HG03064 (cell line): ENCODE results near the gene ARHGAP23.
"Not testable (repeated sequence)": the region's sequence is repeated elsewhere in the genome, so short reads cannot be mapped to it uniquely, and the experiment has no call there.

ENCODE experiments used
- ATAC-seq: cut with Tn5 transposase; IDR thresholded peaks from one replicate; pipeline ENCODE4 v1.9.1; 2021; ENCODE audit warnings: low read depth; ENCODE audit not compliant: unreplicated experiment

Gene ARHGAP23

DNA sequence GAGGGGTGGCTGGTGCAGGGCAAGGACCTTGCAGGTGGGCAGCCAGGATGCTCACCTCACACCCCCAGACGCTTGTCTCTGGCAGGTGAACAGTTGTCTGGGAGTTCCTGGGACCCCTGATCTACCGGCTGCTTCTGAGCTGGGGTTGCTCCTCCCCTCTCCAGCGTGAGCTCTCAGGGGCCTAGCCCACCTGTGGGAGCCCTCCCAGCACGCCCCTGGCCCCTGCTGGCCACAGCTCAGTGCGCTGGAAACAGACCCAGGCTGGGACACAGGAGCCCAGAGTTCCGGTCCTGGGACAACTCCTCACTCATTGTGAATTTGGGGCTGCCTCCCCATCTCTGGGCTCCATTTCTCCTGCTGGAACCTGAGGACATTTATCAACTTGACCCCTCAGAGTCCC is 30.3 kb downstream of the ARHGAP23 start:
- no peak for ATAC-seq

DNA sequence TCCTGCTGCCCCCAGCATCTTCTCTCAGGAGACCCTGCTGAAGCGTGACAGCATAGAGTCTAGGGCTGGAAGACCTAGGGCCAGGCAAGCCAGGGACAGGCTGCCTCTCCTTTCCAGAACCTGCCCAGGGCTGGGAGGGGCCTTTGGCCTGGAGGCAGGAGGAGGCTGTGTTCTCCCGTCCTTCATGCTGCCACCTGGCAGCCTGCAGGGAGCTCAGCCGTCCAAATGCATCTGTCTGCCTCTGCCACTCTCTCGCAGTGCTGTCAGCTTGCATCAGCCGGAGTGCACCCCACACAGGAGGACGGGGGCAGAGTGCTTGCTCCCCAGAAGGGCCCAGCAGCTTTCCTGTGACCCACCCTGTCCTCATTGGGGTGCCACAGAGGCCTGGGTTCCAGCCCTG is 31.3 kb downstream of the ARHGAP23 start:
- no peak for ATAC-seq

DNA sequence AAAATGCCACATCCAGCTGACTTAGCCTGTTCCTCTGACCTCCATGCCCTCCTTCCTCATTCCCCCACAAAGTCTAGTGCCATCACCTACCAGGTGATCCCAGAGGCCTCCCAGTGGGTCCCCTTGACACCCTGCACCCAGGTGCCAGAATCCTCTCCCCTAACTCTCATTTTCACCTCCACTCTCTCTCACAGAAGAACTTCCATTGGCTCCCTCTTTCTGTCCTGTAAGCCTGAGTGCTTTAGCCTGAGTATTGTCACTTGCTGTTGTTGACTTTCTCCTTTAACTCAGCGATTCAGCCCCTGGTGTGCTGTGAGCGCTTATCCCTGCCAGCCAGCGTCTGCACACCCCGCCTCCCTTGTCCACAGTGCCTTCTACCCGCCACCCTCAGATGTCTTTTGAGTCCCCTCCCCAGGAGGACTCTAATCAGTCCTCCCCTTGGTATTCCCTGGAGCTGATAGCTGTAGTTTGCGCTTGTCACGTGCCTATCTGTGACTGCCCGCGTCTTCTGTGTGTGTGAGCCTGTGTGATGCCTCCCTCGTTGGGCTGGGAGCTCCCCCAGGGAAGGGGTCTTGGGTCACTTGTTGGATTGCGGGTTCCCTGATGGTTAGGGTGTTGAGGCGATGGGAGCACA is 31.9 kb downstream of the ARHGAP23 start:
- ATAC-seq = no peak

DNA sequence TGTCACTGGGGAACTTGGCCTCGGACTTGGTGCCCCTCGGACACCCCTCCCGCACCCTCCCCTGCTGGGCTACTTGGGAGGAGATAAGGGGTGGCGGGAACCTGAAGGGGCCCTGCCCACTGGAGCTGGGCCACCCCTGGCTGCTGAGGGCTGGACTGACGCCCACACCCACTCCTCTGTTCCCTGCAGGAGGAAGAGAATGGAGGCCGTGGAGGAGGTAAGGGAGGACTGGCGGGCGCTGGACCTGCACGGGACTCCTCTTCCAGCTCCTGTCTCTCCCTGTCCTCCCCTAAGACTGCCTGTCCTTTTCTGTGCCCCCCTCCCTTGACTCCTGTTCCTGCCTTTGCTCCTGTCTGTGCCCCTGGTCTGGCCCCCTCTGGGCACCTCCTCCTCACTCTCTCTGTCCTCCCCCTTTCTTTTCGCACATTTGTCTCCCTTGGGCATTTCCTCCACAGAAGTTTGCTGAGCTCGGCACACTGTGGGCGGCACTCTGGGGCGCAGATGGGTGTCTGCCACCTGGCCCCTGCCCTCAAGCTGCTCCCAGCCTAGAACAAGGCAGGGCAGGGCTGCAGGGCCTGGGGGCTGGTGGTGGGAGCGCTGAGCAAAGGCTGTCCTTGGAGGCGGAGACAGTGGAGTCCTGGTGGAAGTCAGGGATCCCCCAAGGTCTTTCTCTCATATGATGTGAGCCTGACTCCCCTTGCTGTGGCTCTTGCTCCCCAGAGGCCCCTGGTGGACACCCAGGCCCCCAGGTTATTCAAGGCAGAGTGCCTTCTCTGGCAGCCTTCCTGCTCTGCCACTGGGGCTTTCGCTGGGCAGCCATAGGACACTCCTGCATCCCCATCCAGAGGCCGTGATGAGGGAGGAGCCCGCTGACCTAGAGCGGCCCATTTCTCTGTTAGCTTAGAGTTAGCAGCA is 32.7 kb downstream of the ARHGAP23 start:
- no peak for ATAC-seq

DNA sequence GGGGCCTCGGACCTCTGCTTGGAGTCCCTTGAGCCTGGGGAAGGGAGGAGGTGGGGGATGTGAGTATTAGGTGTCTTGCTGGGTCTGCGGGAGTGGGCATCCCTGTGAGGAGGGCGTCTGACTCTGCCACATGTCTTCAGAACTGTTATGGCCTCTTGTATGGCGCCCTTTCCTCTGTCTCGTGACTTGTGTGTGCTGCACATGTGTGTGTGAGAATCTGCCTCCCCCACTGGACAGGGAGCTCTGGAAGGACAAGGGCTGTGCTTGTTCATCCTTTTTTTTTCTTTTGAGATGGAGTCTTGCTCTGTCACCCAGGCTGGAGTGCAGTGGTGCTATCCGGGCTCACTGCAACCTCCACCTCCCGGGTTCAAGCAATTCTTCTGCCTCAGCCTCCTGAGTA is 33.4 kb downstream of the ARHGAP23 start:
- no peak for ATAC-seq

DNA sequence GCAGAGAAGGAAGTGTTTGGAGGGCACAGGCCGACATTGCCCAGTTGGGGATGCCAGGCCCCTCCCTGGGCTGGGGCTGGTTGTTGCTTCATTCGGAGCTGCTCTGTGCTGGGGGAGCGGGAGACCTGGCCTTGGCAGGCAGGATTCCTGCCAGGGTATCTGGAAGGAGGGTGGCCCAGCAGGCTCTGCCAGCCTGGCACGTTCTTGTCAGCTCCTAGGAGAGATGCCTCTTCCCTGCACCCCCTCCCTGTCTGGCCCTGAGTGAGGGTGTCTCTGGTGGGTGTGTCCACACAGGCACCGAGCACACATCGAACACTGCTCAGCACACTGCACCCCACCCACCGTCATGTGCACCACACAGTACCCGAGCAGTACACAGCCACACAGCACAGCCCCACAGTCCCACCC is 35.2 kb downstream of the ARHGAP23 start:
- ATAC-seq = no peak

DNA sequence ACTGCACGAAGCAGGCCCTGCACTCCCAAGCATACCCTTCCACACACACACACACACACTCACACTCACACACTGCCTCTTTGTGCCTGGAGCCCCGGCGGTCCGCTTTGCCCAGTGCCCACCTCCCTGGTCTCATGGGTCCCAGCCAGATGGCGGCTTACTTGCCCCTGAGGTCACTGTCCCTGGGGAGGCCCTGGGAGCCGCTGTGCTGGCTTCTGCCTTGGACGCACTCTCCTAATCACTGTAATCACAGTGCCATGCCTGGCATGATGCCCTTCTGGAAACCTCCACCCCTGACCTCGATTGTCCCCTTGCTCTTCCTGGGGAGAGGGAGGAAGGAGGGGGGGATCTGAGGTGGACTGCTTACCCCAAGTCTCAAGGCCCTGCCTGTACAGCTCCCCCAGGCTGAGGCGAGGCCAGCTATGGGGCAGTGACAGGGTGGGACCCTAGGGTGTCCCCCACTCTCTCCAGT is 36.0 kb downstream of the ARHGAP23 start:
- ATAC-seq = no peak

DNA sequence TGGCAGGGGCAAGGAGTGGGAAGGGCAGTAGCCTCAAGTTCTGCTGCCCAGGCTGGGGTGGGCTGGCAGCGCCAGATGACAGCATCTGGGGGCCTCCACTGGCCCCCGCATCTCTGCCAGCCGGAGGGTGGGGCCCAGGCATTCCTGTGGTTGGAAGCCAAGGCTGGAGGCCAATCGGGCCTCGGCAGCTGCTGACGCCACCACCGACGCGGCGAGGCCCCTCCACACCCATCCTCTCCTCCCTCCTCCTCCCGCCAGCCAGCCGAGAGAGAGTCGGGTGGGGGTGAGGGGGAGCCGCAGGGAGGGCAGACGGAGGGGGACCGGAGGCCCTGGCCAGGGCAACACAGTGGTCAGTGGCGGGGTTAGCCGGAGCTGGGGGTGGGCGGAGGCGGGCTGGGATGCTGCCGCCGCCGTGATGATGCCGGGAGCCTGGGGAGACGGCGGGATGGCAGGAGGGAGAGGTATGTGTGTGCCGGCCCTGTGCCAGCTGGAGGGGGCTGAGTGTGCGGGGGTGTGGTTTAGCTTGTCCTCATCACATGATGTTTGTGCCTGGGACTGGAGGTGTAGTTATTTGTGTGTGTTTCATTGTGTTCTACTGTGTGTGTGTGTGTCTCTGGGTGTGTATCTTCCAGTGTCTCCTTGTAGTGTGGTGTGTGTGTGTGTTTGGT is 36.6 kb downstream of the ARHGAP23 start:
- no peak for ATAC-seq

DNA sequence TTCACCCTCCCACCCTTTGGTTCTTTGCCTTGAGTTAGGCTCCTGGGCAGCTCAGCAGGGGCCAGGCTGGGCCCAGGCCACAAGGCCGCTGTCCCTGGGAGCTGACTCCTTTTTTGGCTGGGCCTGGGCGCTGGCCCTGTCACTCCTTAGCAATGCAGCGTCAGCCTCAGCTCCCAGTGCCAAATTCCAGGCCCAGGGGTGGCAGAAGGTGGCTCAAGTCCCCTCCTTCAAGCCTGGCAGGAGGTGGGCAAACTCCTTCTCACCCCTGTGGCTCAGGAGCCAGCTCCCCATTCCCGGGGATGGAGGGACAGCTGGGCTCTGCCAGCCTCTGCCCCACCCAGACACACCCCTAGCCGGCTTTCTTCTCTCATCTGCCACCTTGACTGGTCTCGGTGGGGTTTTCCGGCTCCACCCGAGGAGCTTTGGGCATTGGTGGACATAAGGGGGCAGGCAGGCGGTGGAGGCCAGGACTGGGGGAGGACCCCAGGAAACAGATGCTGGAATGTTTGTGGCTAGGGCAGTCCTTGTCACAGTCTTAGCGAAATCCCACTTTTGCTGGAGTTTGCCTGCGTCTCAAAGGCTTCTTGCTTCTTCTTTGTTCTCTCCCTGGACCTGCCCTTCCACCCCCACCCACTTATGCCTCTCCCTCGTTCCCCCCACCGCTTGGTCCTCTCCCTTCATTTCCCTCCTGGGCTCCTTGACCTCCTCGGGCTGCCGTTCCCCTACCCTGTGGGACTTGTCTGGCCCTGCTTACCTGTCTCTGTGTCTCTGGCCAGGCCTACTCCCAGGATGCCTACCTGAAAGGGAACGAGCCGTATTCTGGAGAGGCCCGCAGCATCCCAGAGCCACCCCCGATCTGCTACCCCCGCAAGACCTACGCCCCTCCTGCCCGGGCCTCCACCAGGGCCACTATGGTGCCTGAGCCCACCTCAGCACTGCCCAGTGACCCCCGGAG is 37.4 kb downstream of the ARHGAP23 start:
- no peak for ATAC-seq

DNA sequence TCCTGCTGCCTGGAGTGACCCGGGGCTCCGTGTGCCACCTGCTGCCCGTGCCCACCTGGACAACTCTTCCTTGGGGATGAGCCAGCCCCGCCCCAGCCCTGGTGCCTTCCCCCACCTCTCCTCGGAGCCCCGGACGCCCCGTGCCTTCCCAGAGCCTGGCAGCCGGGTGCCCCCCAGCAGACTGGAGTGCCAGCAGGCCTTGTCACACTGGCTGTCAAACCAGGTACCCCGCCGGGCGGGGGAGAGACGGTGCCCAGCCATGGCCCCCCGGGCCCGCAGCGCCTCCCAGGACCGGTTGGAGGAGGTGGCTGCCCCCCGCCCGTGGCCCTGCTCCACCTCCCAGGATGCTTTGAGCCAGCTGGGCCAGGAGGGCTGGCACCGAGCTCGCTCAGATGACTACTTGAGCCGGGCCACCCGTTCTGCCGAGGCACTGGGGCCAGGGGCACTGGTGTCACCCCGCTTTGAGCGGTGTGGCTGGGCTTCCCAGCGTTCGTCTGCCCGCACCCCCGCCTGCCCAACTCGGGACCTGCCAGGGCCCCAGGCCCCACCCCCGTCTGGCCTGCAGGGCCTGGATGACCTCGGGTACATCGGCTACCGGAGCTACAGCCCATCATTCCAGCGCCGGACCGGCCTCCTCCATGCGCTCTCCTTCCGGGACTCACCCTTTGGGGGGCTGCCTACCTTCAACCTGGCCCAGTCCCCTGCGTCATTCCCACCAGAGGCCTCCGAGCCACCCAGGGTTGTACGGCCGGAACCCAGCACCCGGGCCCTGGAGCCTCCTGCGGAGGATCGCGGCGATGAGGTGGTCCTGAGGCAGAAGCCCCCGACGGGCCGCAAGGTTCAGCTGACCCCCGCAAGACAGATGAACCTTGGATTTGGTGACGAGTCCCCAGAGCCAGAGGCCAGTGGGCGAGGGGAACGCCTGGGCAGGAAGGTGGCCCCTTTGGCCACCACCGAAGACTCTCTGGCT is 38.4 kb downstream of the ARHGAP23 start:
- no peak for ATAC-seq

DNA sequence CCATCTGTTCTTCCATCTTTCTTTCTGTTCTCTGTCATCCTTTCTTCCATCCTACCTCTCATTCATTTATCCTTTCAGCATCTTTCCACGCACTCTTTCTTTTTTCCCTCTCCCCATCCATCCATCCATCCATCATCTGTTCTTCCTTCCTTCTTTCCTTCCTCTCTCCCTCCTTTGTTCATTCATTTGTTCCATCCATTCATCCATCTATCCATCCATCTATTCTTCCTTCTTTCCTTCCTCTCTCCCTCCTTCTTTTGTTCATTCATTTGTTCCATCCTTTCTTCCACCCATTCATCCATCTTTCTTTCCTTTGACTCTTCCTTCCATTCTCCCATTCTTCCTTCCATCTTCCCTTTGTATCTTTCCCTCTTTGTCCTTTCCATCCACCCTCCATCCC is 39.2 kb downstream of the ARHGAP23 start:
- no peak for ATAC-seq

DNA sequence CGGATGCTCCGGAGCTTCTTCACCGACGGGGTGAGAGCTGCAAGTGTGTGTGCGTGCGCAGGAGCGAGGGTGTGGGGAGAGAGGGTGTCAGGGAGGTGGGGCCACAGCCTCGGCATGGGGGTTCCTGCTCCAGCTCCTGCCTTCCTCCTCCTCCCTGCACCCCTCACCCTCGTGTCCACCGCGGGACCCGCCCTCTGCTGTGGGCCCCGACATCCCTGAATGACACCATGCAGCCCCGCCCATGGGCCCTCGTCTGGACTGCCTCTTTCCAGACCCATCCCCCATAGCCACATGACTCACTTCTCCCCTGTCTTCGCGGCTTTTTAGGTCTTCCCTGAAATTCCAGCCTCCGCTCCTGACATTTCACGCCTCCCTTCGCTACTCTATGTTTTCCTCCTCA is 41.6 kb downstream of the ARHGAP23 start:
- no peak for ATAC-seq

DNA sequence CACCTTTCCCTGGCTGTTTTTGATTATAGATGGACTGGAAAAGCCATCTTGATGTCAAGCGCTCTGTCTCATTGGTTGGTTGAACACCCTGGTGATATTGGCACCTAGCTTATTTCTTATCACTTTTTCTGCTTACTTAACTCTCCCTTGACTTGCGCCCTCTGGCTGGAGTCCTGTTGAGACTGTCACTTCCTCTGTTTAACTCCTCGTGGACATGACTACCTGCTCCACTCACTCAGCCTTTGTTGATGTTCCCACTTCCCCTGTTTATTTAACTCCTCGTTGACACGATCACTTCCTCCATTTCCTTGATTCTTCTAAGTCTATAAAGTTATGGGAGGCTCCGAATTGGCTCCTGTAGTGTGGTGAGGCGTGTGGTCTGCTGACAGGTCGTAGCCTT is 43.0 kb downstream of the ARHGAP23 start:
- ATAC-seq = not testable (repeated sequence)

DNA sequence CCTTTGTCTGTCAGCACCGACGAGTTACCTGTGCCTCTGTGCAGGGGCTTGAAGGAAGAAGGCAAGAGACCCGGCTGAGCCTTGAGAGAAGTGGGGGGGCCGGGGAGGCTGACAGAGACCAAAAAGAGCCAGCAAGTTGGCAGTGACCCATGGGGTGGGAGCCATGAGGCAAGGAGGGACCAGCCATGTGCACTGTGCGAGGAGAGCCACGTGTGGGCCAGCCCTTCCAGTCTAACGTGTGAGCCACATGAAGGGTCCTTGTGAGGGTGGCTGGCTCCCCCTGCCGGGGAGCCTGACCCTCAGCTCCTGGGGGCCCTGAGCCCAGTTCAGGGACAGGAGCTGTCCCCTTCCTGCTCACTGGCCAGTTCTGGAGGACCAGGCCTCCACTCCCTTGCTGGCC is 46.4 kb downstream of the ARHGAP23 start:
- ATAC-seq = not testable (repeated sequence)

DNA sequence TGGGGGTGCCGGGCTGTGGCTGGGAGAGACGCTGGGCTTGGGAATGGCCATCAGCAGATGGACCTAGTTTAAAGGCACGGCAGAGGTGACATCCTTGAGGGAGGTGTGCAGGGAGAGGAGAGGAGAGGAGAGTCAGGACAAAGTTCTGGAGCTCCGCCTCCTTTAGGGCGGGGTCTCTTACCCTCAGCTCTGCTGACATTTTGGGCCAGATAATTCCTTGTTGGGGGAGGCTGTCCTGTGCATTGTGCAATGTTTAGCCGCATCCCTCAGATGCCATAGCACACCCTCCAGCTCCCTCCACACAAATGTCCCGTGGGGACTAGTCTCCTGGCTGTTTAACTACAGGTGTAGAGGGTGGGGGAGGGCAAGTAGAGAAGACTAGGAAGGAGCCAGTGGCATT is 48.3 kb downstream of the ARHGAP23 start:
- ATAC-seq = no peak

DNA sequence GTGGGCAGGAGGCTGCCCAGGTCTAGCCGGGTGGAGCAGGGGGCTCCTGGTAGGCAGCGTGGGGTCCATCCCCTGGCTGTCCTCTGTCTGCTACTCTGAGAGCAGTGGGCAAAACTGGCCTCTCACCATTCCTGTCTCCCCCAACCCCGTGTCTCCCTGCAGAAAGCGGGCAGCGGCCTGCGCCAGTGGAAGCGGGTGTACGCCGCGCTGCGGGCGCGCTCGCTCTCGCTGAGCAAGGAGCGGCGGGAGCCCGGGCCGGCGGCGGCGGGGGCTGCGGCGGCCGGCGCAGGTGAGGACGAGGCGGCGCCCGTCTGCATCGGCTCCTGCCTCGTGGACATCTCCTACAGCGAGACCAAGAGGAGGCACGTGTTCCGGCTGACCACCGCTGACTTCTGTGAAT is 49.2 kb downstream of the ARHGAP23 start:
- ATAC-seq = not testable (repeated sequence)

DNA sequence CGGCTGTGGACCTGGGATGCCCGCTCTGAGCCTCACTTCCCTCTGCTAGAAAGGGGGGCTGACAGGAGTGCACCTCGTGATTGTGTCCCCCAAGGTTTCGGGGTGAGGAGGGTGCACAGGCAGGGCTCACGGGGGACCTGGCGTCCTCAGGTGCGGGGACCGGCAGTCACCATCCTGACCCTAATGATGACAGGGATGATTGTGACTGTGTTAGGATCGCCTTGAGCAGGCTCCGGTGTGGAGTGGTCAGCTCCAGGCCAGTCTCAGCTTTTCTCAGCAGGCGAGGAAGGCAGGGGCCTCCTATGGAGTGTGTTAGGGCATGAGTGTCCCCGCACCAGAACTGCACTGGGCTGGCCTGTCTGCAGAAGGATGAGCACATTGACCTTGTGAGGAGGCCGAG is 49.7 kb downstream of the ARHGAP23 start:
- not testable (repeated sequence) for ATAC-seq

DNA sequence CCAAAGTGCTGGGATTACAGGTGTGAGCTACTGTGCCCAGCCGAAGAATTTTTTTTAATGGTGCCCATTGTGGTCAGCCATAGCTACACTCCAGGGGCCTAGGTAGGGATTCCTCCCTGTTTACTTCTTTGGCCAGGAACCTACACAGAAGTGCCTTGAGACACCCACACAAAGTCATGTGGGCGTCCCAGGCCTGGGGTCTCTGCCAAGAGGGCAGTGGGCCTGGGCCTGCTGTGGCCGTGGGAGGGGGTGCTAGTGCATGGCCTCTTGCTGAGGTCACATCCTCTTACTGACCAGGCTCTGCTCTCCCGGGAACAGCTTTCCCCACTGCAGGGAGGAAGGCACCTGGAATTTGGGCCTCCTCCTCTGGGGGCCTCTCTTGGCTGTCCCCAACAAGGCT is 50.4 kb downstream of the ARHGAP23 start:
- not testable (repeated sequence) for ATAC-seq

DNA sequence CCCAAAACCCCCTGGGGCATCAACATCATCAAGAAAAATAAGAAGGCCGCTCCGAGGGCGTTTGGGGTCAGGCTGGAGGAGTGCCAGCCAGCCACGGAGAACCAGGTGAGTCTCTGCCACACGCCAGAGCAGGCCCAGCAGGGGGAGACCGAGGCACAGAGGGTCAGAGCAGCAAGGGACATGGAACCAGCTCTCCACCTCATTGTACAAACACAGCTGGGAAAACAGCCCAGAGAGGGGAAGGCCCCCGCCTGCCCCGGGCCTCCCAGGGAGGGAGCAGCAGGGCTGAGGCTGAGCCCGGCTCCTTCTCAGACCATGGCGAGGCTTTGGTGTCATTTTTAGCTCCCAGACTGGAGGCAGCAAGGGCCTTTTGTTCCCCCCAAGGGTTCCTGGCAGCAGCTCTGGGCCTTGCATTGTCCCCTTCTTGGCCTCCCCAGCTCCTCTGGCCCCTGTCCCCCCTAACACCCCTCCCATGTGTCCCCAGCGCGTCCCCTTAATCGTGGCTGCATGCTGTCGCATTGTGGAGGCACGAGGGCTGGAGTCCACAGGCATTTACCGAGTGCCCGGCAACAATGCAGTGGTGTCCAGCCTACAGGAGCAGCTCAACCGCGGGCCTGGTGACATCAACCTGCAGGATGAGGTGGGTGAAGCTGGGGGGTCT is 53.9 kb downstream of the ARHGAP23 start:
- ATAC-seq = not testable (repeated sequence)
